Body of pancreas (tissue), 4 donors: ENCODE measurements around the gene HAPLN2.

Source experiments
- CTCF ChIP-seq, 7 experiments: fragments of 450-650 bp in 4 of 7; fragments of 200-600 bp in 3 of 7; sonication (generic) in 3 of 7; IDR thresholded peaks; one replicate each; pipeline ENCODE4 v1.5.1; 2016 to 2019; ENCODE audit warnings: antibody characterized with exemption in 7 of 7
- POLR2A ChIP-seq, 3 donors: fragments of 450-650 bp; IDR thresholded peaks; one replicate each; pipeline ENCODE4 v1.6.1; 2016; ENCODE audit warnings: antibody characterized with exemption in 3 of 3, mild to moderate bottlenecking in 2 of 3

- peak in 6 of 7 experiments; percentile 59 to 80 (median 76) for TF ChIP-seq CTCF (IDR thresholded peaks at IDR 0.05)
- no peak for TF ChIP-seq POLR2A (IDR thresholded peaks at IDR 0.05)
Measured at GRCh38 chr1:156625436-156626078, 6.3 kb downstream of the HAPLN2 start.
